Lung (tissue), 12 donors: ENCODE results near the gene HK3. TPM values are rescaled to one million over a fixed set of nuclear protein-coding genes. Genes with fewer than 3 reads are reported as not detected.

Source experiments
- ATAC-seq: fragments of 200-7000 bp; cut with Tn5 transposase; one replicate; pipeline ENCODE4 v1.9.1; 2020; ENCODE audit warnings: moderate number of reproducible peaks; ENCODE audit not compliant: insufficient read depth, low FRiP score
- DNase-seq, 3 donors: peaks; one replicate each; pipeline ENCODE4 v3.0.0-alpha.2; 2013 to 2017
- H3K27ac ChIP-seq, 2 donors: one replicate each; pipeline ENCODE4 v1.5.1; 2013; ENCODE audit warnings: mild to moderate bottlenecking in 2 of 2, moderate library complexity in 2 of 2, control low read depth in 1 of 2, inconsistent platforms in 1 of 2, low read depth in 1 of 2, low read length in 1 of 2
- H3K27me3 ChIP-seq, 3 donors: one replicate each; pipeline ENCODE4 v1.5.1; 2013; ENCODE audit warnings: low read length in 2 of 3; ENCODE audit not compliant: control insufficient read depth in 3 of 3, insufficient read depth in 3 of 3
- H3K36me3 ChIP-seq, 4 donors: one replicate each; pipeline ENCODE4 v1.5.1; 2013; ENCODE audit warnings: low read length in 4 of 4, mild to moderate bottlenecking in 1 of 4, moderate library complexity in 1 of 4; ENCODE audit not compliant: control insufficient read depth in 4 of 4, insufficient read depth in 4 of 4
- H3K4me1 ChIP-seq, 5 donors: one replicate each; pipeline ENCODE4 v1.5.1; 2013; ENCODE audit warnings: low read length in 5 of 5, mild to moderate bottlenecking in 2 of 5, moderate library complexity in 1 of 5; ENCODE audit not compliant: control insufficient read depth in 5 of 5, insufficient read depth in 5 of 5
- H3K4me3 ChIP-seq: one replicate; pipeline ENCODE4 v1.5.1; 2013; ENCODE audit warnings: mild to moderate bottlenecking, control low read depth, moderate library complexity
- H3K9ac ChIP-seq, 2 donors: one replicate each; pipeline ENCODE4 v1.5.1; 2013; ENCODE audit warnings: low read length in 2 of 2, control low read depth in 1 of 2; ENCODE audit not compliant: insufficient read depth in 1 of 2
- H3K9me3 ChIP-seq, 4 donors: one replicate each; pipeline ENCODE4 v1.5.1; 2013; ENCODE audit warnings: low read length in 3 of 4, mild to moderate bottlenecking in 1 of 4, moderate library complexity in 1 of 4; ENCODE audit not compliant: control insufficient read depth in 4 of 4, insufficient read depth in 3 of 4
- WGBS, 2 donors: extraction: QIAGEN DNeasy Blood & Tissue Kit; methylation state at CpG; one replicate each; pipeline ENCODE4 v1.1.7; 2013; 5-methylcytosine and 5-hydroxymethylcytosine counted together
- polyA plus RNA-seq, 2 donors: library from polyadenylated mRNA; stranded (reverse); fragments of 200-250 nt; gene quantifications; one replicate each; pipeline ENCODE4 v1.2.1, GENCODE V29; 2013
- total RNA-seq, 2 donors: library from RNA; depleted of rRNA in 1 of 2; stranded (reverse); fragments of >200 nt in 1 of 2; gene quantifications; one replicate each; pipeline ENCODE4 v1.2.1, GENCODE V29; 2014 to 2021
- TF ChIP-seq, protein P1 (sequence below): IDR thresholded peaks from 2 replicates; pipeline ENCODE4 v1.5.1; 2012; ENCODE audit warnings: mild to moderate bottlenecking; ENCODE audit errors: control extremely low read depth, extremely low read depth
- donor health status: control.
- donor health status: control.
- donor health status: Bipolar disorder and iron deficiency.
- donor health status: healthy.
- donor health status: DM: yes; HTN: yes; CAD: no.

The HK3 gene
- total and polyA plus RNA-seq, 4 donors, result 9.2 to 260 (median 83.8) TPM

DNA sequence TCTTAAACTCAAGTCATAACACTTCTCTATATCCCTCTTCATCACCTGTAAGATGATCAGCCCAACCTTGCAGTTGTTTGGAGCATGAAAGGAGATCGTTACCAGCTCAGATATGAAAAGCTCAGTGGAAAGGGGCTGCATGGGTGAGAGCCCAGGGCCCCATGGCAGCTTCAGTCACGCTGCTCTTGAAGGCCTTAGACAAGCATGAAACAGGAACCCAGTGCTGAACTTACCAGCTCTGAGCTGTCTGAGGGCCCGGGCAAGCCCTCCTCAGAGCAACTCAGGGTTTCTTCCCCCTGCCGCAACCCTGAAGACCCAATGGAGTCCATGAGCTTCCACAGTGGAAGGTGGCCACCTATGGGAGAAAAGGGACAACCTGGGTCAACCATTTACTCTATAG lies 3.3 kb downstream of the HK3 start:
- TF ChIP-seq, protein P1, sequence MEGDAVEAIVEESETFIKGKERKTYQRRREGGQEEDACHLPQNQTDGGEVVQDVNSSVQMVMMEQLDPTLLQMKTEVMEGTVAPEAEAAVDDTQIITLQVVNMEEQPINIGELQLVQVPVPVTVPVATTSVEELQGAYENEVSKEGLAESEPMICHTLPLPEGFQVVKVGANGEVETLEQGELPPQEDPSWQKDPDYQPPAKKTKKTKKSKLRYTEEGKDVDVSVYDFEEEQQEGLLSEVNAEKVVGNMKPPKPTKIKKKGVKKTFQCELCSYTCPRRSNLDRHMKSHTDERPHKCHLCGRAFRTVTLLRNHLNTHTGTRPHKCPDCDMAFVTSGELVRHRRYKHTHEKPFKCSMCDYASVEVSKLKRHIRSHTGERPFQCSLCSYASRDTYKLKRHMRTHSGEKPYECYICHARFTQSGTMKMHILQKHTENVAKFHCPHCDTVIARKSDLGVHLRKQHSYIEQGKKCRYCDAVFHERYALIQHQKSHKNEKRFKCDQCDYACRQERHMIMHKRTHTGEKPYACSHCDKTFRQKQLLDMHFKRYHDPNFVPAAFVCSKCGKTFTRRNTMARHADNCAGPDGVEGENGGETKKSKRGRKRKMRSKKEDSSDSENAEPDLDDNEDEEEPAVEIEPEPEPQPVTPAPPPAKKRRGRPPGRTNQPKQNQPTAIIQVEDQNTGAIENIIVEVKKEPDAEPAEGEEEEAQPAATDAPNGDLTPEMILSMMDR, result no peak
- no peak for DNase-seq
- H3K36me3 ChIP-seq, result no peaks in the 10 kb centered on the region
- peaks cover 0 to 3% (median 0%) of the 10 kb centered on the region in 3 donors for H3K27me3 ChIP-seq
- WGBS, 2 donors, result 49 to 79% methylated on average over 4 of the region's 4 CpGs
- H3K4me3 ChIP-seq, result no peak overlapping the region
- no peak overlapping the region for H3K9ac ChIP-seq
- H3K27ac ChIP-seq, result peak overlapping the region in 1 of 2 donors; percentile 18
- no peaks in the 10 kb centered on the region for H3K9me3 ChIP-seq
- H3K4me1 ChIP-seq, result peaks cover 0 to 17% (median 0%) of the 10 kb centered on the region in 5 donors
- no peak for ATAC-seq

DNA sequence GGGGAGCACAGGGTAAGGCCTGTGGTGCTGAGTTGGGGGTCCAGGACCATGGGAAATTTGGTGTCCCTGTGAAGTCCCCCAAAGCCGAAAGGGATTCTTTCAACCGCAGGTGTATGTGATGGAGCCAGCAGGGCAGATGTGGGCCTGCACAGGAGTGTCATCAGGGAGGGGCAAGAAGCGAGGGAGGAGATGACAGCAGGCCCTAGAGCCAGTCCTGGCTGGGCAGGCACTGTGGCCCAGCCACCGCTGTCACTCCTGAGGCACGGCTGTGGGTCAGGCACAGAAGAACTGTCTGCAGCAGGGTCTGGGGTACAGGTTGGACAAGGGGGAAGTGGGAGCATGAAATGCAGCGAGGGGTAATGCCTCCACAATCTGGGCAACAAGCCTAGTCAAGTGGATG lies 4.8 kb downstream of the HK3 start:
- ATAC-seq (no peak), DNase-seq (no peak)
- 86 to 94% methylated on average over 6 of the region's 6 CpGs for WGBS, 2 donors
- H3K27ac ChIP-seq, result no peak overlapping the region
- peaks cover 0 to 12% (median 0%) of the 10 kb centered on the region in 5 donors for H3K4me1 ChIP-seq
- H3K9ac ChIP-seq, result no peak overlapping the region
- no peak overlapping the region for H3K4me3 ChIP-seq
- peaks cover 0 to 3% (median 0%) of the 10 kb centered on the region in 3 donors for H3K27me3 ChIP-seq
- H3K9me3 ChIP-seq, result no peaks in the 10 kb centered on the region
- H3K36me3 ChIP-seq, result no peaks in the 10 kb centered on the region
- TF ChIP-seq, protein P1, result no peak

DNA sequence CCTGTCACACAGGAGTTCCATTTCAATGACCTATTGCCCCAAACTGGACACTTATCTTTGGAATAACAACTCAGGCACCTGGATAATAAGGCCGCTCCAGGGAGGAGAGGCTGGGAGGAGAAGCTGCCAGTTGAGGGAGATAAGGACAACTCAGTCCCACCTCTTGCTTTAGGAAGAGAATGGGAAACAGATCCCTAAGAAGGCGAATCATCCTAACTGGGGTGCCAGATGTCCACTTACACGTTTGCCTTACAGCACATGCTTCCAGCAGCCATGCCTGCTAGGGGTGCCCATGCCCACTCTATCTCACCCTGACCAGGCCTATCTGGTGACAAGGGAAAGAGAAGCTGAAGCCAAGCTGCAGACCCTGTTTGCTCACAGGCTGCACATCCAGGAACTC lies 6.5 kb downstream of the HK3 start:
- TF ChIP-seq, protein P1, result no peak
- Histone ChIP-seq H3K27ac (no peak overlapping the region), H3K4me1 (peaks cover 0 to 5% (median 0%) of the 10 kb centered on the region in 5 donors), H3K4me3 (no peak overlapping the region), H3K9me3 (no peaks in the 10 kb centered on the region), H3K9ac (no peak overlapping the region), H3K27me3 (peaks cover 0 to under 1% (median 0%) of the 10 kb centered on the region in 3 donors), H3K36me3 (no peaks in the 10 kb centered on the region)
- 73 to 82% methylated on average over 3 of the region's 3 CpGs for WGBS, 2 donors
- ATAC-seq (no peak), DNase-seq (no peak)

DNA sequence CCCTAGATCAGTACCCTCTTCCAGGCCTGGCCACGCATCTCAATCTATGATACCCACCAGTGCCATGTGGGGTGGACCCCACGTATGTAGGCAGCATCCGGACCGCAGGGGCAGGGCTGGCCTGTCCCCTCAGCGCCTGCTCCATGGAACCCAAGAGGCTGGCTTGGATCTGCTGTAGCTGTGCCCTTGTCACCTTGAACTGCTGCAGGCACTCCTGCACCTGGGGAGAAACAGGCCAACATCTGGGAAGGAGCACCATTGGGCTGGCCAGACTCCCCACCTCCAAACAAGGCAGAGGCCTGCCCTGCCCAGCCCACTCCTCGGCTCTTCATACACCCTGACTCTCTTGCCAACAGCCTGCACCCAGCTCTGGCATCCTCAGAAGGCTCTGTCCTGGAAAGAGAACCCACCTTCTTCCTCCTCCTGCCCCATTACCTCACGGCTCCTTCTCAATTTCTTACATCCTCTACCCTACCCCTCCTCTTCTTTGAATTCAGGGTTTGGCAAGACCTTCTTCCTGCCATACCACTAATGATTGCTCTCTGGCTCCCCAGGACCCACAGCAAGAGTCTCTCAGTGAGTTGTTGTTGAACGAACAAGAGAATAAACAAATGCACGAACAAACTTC lies 7.7 kb downstream of the HK3 start:
- 69 to 73% methylated on average over 8 to 9 of the region's 9 CpGs for WGBS, 2 donors
- no peak for ATAC-seq
- no peak overlapping the region for H3K27ac ChIP-seq
- H3K9me3 ChIP-seq, result no peaks in the 10 kb centered on the region
- DNase-seq, result no peak
- no peak overlapping the region for H3K4me3 ChIP-seq
- TF ChIP-seq, protein P1, result no peak
- no peak overlapping the region for H3K9ac ChIP-seq
- no peaks in the 10 kb centered on the region for H3K36me3 ChIP-seq
- no peaks in the 10 kb centered on the region for H3K27me3 ChIP-seq
- peaks cover 0 to 3% (median 0%) of the 10 kb centered on the region in 5 donors for H3K4me1 ChIP-seq
